ENCODE results near the gene CXCL10. TPM values are rescaled to one million over a fixed set of nuclear protein-coding genes. Genes with fewer than 3 reads are reported as not detected.
"Not testable (repeated sequence)": the region's sequence is repeated elsewhere in the genome, so short reads cannot be mapped to it uniquely, and the experiment has no call there.

CXCL10 gene
- total RNA-seq, 2 experiments from 2014 or later: 2.1 to 3.0 TPM

GRCh38 chr4:76044686-76045085 is 21.4 kb upstream of the CXCL10 start:
- not testable (repeated sequence) for H3K9me3 Mint-ChIP-seq, H3K4me3 Mint-ChIP-seq, DNase-seq, H3K27ac Mint-ChIP-seq, H3K36me3 Mint-ChIP-seq
- H3K27me3 Mint-ChIP-seq: peaks cover 13% of the 10 kb centered on the region
- H3K4me1 Mint-ChIP-seq: peaks cover 19% of the 10 kb centered on the region

GRCh38 chr4:76043306-76043705 is 20.0 kb upstream of the CXCL10 start:
- DNase-seq, H3K27ac Mint-ChIP-seq, H3K36me3 Mint-ChIP-seq, H3K9me3 Mint-ChIP-seq, H3K4me3 Mint-ChIP-seq: not testable (repeated sequence)
- peaks cover 19% of the 10 kb centered on the region for H3K4me1 Mint-ChIP-seq
- peaks cover 13% of the 10 kb centered on the region for H3K27me3 Mint-ChIP-seq

- peaks cover 19% of the 10 kb centered on the region for H3K4me1 Mint-ChIP-seq
- not testable (repeated sequence) for H3K4me3 Mint-ChIP-seq, H3K27me3 Mint-ChIP-seq
These were observed 19.1 kb upstream of the CXCL10 start for GRCh38 chr4:76042241-76042998.

GRCh38 chr4:76036855-76037254 is 13.6 kb upstream of the CXCL10 start:
- Mint-ChIP-seq H3K9me3 (no peaks in the 10 kb centered on the region), H3K27me3 (peaks cover 12% of the 10 kb centered on the region), H3K27ac (no peak overlapping the region), H3K36me3 (no peaks in the 10 kb centered on the region), H3K4me3 (no peak overlapping the region), H3K4me1 (peaks cover 23% of the 10 kb centered on the region)
- no peak for DNase-seq

More at GRCh38 chr4:76042241-76042998, 19.1 kb upstream of the CXCL10 start:
- H3K27ac Mint-ChIP-seq: peak overlapping the region; percentile 85
- H3K36me3 Mint-ChIP-seq, H3K9me3 Mint-ChIP-seq, DNase-seq: not testable (repeated sequence)

GRCh38 chr4:76035799-76036380 is 12.6 kb upstream of the CXCL10 start, which contains the start of gene CXCL11:
Gene CXCL11 (minus strand): TSS chr4:76036070. CDS start chr4:76035987, 83 bp downstream.
- Mint-ChIP-seq H3K4me3 (no peak within 1 kb of the TSS), H3K4me1 (peaks cover 18% of the 10 kb centered on the region)

GRCh38 chr4:76035141-76035540 is 11.8 kb upstream of the CXCL10 start:
- Mint-ChIP-seq H3K9me3 (no peaks in the 10 kb centered on the region), H3K27me3 (peaks cover 4% of the 10 kb centered on the region), H3K36me3 (no peaks in the 10 kb centered on the region), H3K4me1 (peaks cover 14% of the 10 kb centered on the region), H3K4me3 (no peak overlapping the region), H3K27ac (no peak overlapping the region)
- DNase-seq: no peak

More at GRCh38 chr4:76035799-76036380, 12.6 kb upstream of the CXCL10 start, which contains the start of gene CXCL11:
- no peak for DNase-seq
- H3K27me3 Mint-ChIP-seq: peaks cover 7% of the 10 kb centered on the region
- H3K9me3 Mint-ChIP-seq: no peaks in the 10 kb centered on the region
- H3K36me3 Mint-ChIP-seq: no peaks in the 10 kb centered on the region
- no peak within 1 kb of the TSS for H3K27ac Mint-ChIP-seq

- peaks cover 8% of the 10 kb centered on the region for H3K27me3 Mint-ChIP-seq
These were observed 6.0 kb upstream of the CXCL10 start for GRCh38 chr4:76029300-76029699.

GRCh38 chr4:76028350-76028765 is 5.1 kb upstream of the CXCL10 start:
- Mint-ChIP-seq H3K4me1 (peaks cover 29% of the 10 kb centered on the region), H3K36me3 (no peaks in the 10 kb centered on the region), H3K27ac (peak overlapping the region; percentile 79), H3K4me3 (peak overlapping the region; percentile 53), H3K27me3 (peaks cover 6% of the 10 kb centered on the region), H3K9me3 (no peaks in the 10 kb centered on the region)
- DNase-seq: no peak

More at GRCh38 chr4:76029300-76029699, 6.0 kb upstream of the CXCL10 start:
- no peaks in the 10 kb centered on the region for H3K9me3 Mint-ChIP-seq
- no peak overlapping the region for H3K4me3 Mint-ChIP-seq
- H3K27ac Mint-ChIP-seq: no peak overlapping the region
- DNase-seq: no peak
- peaks cover 25% of the 10 kb centered on the region for H3K4me1 Mint-ChIP-seq
- H3K36me3 Mint-ChIP-seq: no peaks in the 10 kb centered on the region

GRCh38 chr4:76024065-76024464 is 768 bp upstream of the CXCL10 start:
- no peak overlapping the region for H3K4me3 Mint-ChIP-seq
- H3K9me3 Mint-ChIP-seq: no peaks in the 10 kb centered on the region
- H3K27ac Mint-ChIP-seq: peak overlapping the region; percentile 25
- no peak for DNase-seq
- H3K27me3 Mint-ChIP-seq: peaks cover 12% of the 10 kb centered on the region
- no peaks in the 10 kb centered on the region for H3K36me3 Mint-ChIP-seq
- H3K4me1 Mint-ChIP-seq: peaks cover 34% of the 10 kb centered on the region

GRCh38 chr4:76022677-76023076 is 620 bp downstream of the CXCL10 start:
- no peak overlapping the region for H3K27ac Mint-ChIP-seq
- DNase-seq: no peak
- H3K9me3 Mint-ChIP-seq: no peaks in the 10 kb centered on the region
- H3K27me3 Mint-ChIP-seq: peaks cover 15% of the 10 kb centered on the region
- H3K4me1 Mint-ChIP-seq: peaks cover 22% of the 10 kb centered on the region
- no peaks in the 10 kb centered on the region for H3K36me3 Mint-ChIP-seq
- H3K4me3 Mint-ChIP-seq: no peak overlapping the region

GRCh38 chr4:76022031-76022430 is 1.3 kb downstream of the CXCL10 start:
- H3K4me3 Mint-ChIP-seq: no peak overlapping the region
- H3K27ac Mint-ChIP-seq: no peak overlapping the region
- no peaks in the 10 kb centered on the region for H3K9me3 Mint-ChIP-seq
- no peaks in the 10 kb centered on the region for H3K36me3 Mint-ChIP-seq
- peaks cover 15% of the 10 kb centered on the region for H3K27me3 Mint-ChIP-seq
- DNase-seq: no peak
- H3K4me1 Mint-ChIP-seq: peaks cover 18% of the 10 kb centered on the region

GRCh38 chr4:76017056-76017686 is 6.1 kb downstream of the CXCL10 start:
- Mint-ChIP-seq H3K9me3 (no peaks in the 10 kb centered on the region), H3K27ac (no peak overlapping the region), H3K4me3 (no peak overlapping the region), H3K4me1 (peaks cover 2% of the 10 kb centered on the region), H3K27me3 (peaks cover 7% of the 10 kb centered on the region), H3K36me3 (no peaks in the 10 kb centered on the region)
- DNase-seq: no peak

- Mint-ChIP-seq H3K4me3 (no peak overlapping the region), H3K4me1 (peaks cover 2% of the 10 kb centered on the region), H3K27ac (no peak overlapping the region), H3K36me3 (no peaks in the 10 kb centered on the region), H3K27me3 (peaks cover 3% of the 10 kb centered on the region), H3K9me3 (no peaks in the 10 kb centered on the region)
- peak; percentile 7 for DNase-seq
These were observed 6.9 kb downstream of the CXCL10 start for GRCh38 chr4:76016393-76016792.

GRCh38 chr4:76013540-76013939 is 9.8 kb downstream of the CXCL10 start:
- peaks cover 2% of the 10 kb centered on the region for H3K4me1 Mint-ChIP-seq
- no peaks in the 10 kb centered on the region for H3K36me3 Mint-ChIP-seq
- H3K27me3 Mint-ChIP-seq: peaks cover 3% of the 10 kb centered on the region
- no peak overlapping the region for H3K27ac Mint-ChIP-seq
- no peaks in the 10 kb centered on the region for H3K9me3 Mint-ChIP-seq
- no peak overlapping the region for H3K4me3 Mint-ChIP-seq
- DNase-seq: no peak

- peaks cover 2% of the 10 kb centered on the region for H3K4me1 Mint-ChIP-seq
- no peaks in the 10 kb centered on the region for H3K36me3 Mint-ChIP-seq
- no peak overlapping the region for H3K4me3 Mint-ChIP-seq
- no peak overlapping the region for H3K27ac Mint-ChIP-seq
- peaks cover 9% of the 10 kb centered on the region for H3K27me3 Mint-ChIP-seq
- no peaks in the 10 kb centered on the region for H3K9me3 Mint-ChIP-seq
- no peak for DNase-seq
These were observed 10.9 kb downstream of the CXCL10 start for GRCh38 chr4:76012388-76012801.

Data from activated naive CD8-positive, alpha-beta T cell treated with anti-CD3 and anti-CD28 coated beads for 36 hours (primary cell).